Astrocyte (in vitro differentiated cells and primary cell): ENCODE results near the gene MYO16. TPM values are rescaled to one million over a fixed set of nuclear protein-coding genes. Genes with fewer than 3 reads are reported as not detected.

ENCODE experiments used
- DNase-seq: peaks from one replicate; pipeline ENCODE4 v3.0.0-alpha.2; 2010; ENCODE audit warnings: low read depth
- FAIRE-seq: peaks from 2 replicates; lab custom pipeline; 2011; peaks lifted over from hg19 to GRCh38; lab: Jason Lieb, UNC
- H2AFZ ChIP-seq: 2 replicates; pipeline ENCODE4 v1.6.0; 2012; ENCODE audit warnings: low read depth, low read length, inconsistent platforms
- H3K27ac ChIP-seq: 2 replicates; pipeline ENCODE4 v1.5.1; 2011; ENCODE audit warnings: low read depth, low read length, inconsistent platforms
- H3K27me3 ChIP-seq: 2 replicates; pipeline ENCODE4 v1.6.0; 2011; ENCODE audit warnings: low read length, inconsistent platforms; ENCODE audit not compliant: insufficient read depth
- H3K36me3 ChIP-seq: 2 replicates; pipeline ENCODE4 v1.5.1; 2011; ENCODE audit warnings: low read length, inconsistent platforms; ENCODE audit not compliant: insufficient read depth
- H3K4me1 ChIP-seq: 2 replicates; pipeline ENCODE4 v1.5.1; 2011; ENCODE audit warnings: low read length, inconsistent platforms; ENCODE audit not compliant: insufficient read depth
- H3K4me2 ChIP-seq: 2 replicates; pipeline ENCODE4 v1.6.0; 2012; ENCODE audit warnings: low read length, inconsistent platforms
- H3K4me3 ChIP-seq: 2 replicates; pipeline ENCODE4 v1.5.1; 2011; ENCODE audit warnings: low read depth, mild to moderate bottlenecking, low read length, inconsistent platforms; ENCODE audit not compliant: insufficient read depth
- H3K79me2 ChIP-seq: 2 replicates; pipeline ENCODE4 v1.6.0; 2012; ENCODE audit warnings: mild to moderate bottlenecking, low read length, inconsistent platforms; ENCODE audit not compliant: insufficient read depth
- H3K9ac ChIP-seq: 2 replicates; pipeline ENCODE4 v1.6.0; 2012; ENCODE audit warnings: mild to moderate bottlenecking, low read length, inconsistent platforms
- H3K9me3 ChIP-seq: 2 replicates; pipeline ENCODE4 v1.5.1; 2012; ENCODE audit warnings: low read depth, mild to moderate bottlenecking, low read length, inconsistent platforms; ENCODE audit not compliant: insufficient read depth
- H4K20me1 ChIP-seq: 2 replicates; pipeline ENCODE4 v1.6.0; 2012; ENCODE audit warnings: low read length, inconsistent platforms; ENCODE audit not compliant: insufficient read depth
- H3K27ac Mint-ChIP-seq: one replicate; pipeline ENCODE4 v1.8.0; 2021; ENCODE audit warnings: mild to moderate bottlenecking, mixed read lengths; ENCODE audit not compliant: unreplicated experiment
- H3K27me3 Mint-ChIP-seq: one replicate; pipeline ENCODE4 v1.8.0; 2021; ENCODE audit warnings: low read depth, mixed read lengths; ENCODE audit not compliant: unreplicated experiment
- H3K36me3 Mint-ChIP-seq: one replicate; pipeline ENCODE4 v1.8.0; 2021; ENCODE audit warnings: low read depth, mixed read lengths; ENCODE audit not compliant: unreplicated experiment
- H3K4me1 Mint-ChIP-seq: one replicate; pipeline ENCODE4 v1.8.0; 2021; ENCODE audit warnings: low read depth, mixed read lengths; ENCODE audit not compliant: unreplicated experiment
- H3K4me3 Mint-ChIP-seq: one replicate; pipeline ENCODE4 v1.8.0; 2021; ENCODE audit warnings: mild to moderate bottlenecking, moderate library complexity, mixed read lengths; ENCODE audit not compliant: unreplicated experiment
- H3K9me3 Mint-ChIP-seq: one replicate; pipeline ENCODE4 v1.8.0; 2021; ENCODE audit warnings: mild to moderate bottlenecking, mixed read lengths; ENCODE audit not compliant: unreplicated experiment
- CTCF ChIP-seq: IDR thresholded peaks from 2 replicates; pipeline ENCODE4 v1.5.1; 2011; ENCODE audit warnings: low read depth, mild to moderate bottlenecking, inconsistent platforms, low read length, moderate library complexity; ENCODE audit not compliant: insufficient read depth
- EZH2 ChIP-seq: IDR thresholded peaks from 2 replicates; pipeline ENCODE4 v1.6.1; 2012; ENCODE audit warnings: mild to moderate bottlenecking, low read length, inconsistent platforms; ENCODE audit not compliant: insufficient read depth
- total RNA-seq: library from RNA; stranded (reverse); gene quantifications from 2 replicates; pipeline ENCODE4 v1.2.1, GENCODE V29; 2021

MYO16 gene
- total RNA-seq, 1 donor from 2014 or later: 0.14 TPM

GRCh38 chr13:109140054-109140453 lies 510.6 kb downstream of the MYO16 start:
- peaks cover 8% of the 10 kb centered on the region for H3K9me3 Mint-ChIP-seq
- H3K4me1 Mint-ChIP-seq: no peaks in the 10 kb centered on the region
- no peaks in the 10 kb centered on the region for H3K27me3 Mint-ChIP-seq
- H4K20me1 ChIP-seq: no peaks in the 10 kb centered on the region
- no peak for TF ChIP-seq CTCF
- TF ChIP-seq EZH2: no peak
- peak overlapping the region; percentile 36 for H2AFZ ChIP-seq
- no peaks in the 10 kb centered on the region for H3K36me3 ChIP-seq
- DNase-seq (no peak), FAIRE-seq (no peak)
- no peak overlapping the region for H3K27ac ChIP-seq
- no peak overlapping the region for H3K27ac Mint-ChIP-seq
- H3K36me3 Mint-ChIP-seq: peaks cover 3% of the 10 kb centered on the region
- H3K79me2 ChIP-seq: no peaks in the 10 kb centered on the region
- H3K9ac ChIP-seq: no peak overlapping the region
- H3K4me3 Mint-ChIP-seq: no peak overlapping the region
- H3K9me3 ChIP-seq: peaks cover 3% of the 10 kb centered on the region
- H3K4me3 ChIP-seq: no peak overlapping the region
- H3K27me3 ChIP-seq: no peaks in the 10 kb centered on the region
- peak overlapping the region; percentile 46 for H3K4me2 ChIP-seq
- H3K4me1 ChIP-seq: no peaks in the 10 kb centered on the region

GRCh38 chr13:109140479-109141349 lies 511.3 kb downstream of the MYO16 start:
- Mint-ChIP-seq H3K27me3 (no peaks in the 10 kb centered on the region), H3K27ac (no peak overlapping the region), H3K36me3 (peaks cover 3% of the 10 kb centered on the region), H3K9me3 (peaks cover 8% of the 10 kb centered on the region), H3K4me1 (no peaks in the 10 kb centered on the region), H3K4me3 (no peak overlapping the region)
- no peaks in the 10 kb centered on the region for H3K79me2 ChIP-seq
- no peaks in the 10 kb centered on the region for H3K4me1 ChIP-seq
- H3K27me3 ChIP-seq: no peaks in the 10 kb centered on the region
- FAIRE-seq: no peak
- peak overlapping the region; percentile 46 for H3K4me2 ChIP-seq
- peak overlapping the region; percentile 36 for H2AFZ ChIP-seq
- no peak overlapping the region for H3K9ac ChIP-seq
- H3K4me3 ChIP-seq: no peak overlapping the region
- TF ChIP-seq CTCF: no peak
- peak; percentile 69 for TF ChIP-seq EZH2
- no peak overlapping the region for H3K27ac ChIP-seq
- H4K20me1 ChIP-seq: no peaks in the 10 kb centered on the region
- DNase-seq: no peak
- no peaks in the 10 kb centered on the region for H3K36me3 ChIP-seq
- H3K9me3 ChIP-seq: peaks cover 3% of the 10 kb centered on the region

- no peaks in the 10 kb centered on the region for H4K20me1 ChIP-seq
- H3K27me3 ChIP-seq: no peaks in the 10 kb centered on the region
- H3K4me3 ChIP-seq: no peak overlapping the region
- H3K4me1 ChIP-seq: peaks cover 4% of the 10 kb centered on the region
- Mint-ChIP-seq H3K9me3 (peaks cover 8% of the 10 kb centered on the region), H3K4me1 (no peaks in the 10 kb centered on the region), H3K36me3 (peaks cover 3% of the 10 kb centered on the region), H3K4me3 (no peak overlapping the region), H3K27ac (no peak overlapping the region), H3K27me3 (no peaks in the 10 kb centered on the region)
- H3K36me3 ChIP-seq: no peaks in the 10 kb centered on the region
- DNase-seq (no peak), FAIRE-seq (no peak)
- H3K79me2 ChIP-seq: no peaks in the 10 kb centered on the region
- peaks cover 3% of the 10 kb centered on the region for H3K9me3 ChIP-seq
- no peak overlapping the region for H3K4me2 ChIP-seq
- no peak overlapping the region for H3K27ac ChIP-seq
- TF ChIP-seq EZH2 (no peak), CTCF (no peak)
- no peak overlapping the region for H2AFZ ChIP-seq
- H3K9ac ChIP-seq: no peak overlapping the region
Measured at GRCh38 chr13:109141706-109142105, 512.3 kb downstream of the MYO16 start.
